Ovary (tissue), 3 donors: ENCODE measurements around the gene AP1S1.

ENCODE experiments used
- CTCF ChIP-seq, 3 donors: fragments of 450-650 bp in 2 of 3; fragments of 200-600 bp in 1 of 3; IDR thresholded peaks; one replicate each; pipeline versions ENCODE4 v1.5.1 to v1.8.0; 2016 to 2022; ENCODE audit warnings: antibody characterized with exemption in 3 of 3, mild to moderate bottlenecking in 1 of 3
- POLR2A ChIP-seq: fragments of 450-650 bp; IDR thresholded peaks from one replicate; pipeline ENCODE4 v1.6.1; 2017; ENCODE audit warnings: antibody characterized with exemption, mild to moderate bottlenecking, moderate library complexity
- donor health status: DM: no; HTN: no; CAD: no.

GRCh38 chr7:101168412-101169049 lies 14.3 kb downstream of the AP1S1 start:
- TF ChIP-seq CTCF (IDR thresholded peaks at IDR 0.05) (no peak), POLR2A (no peak)
